ENCODE data around the gene TUBB2B. TPM values are rescaled to one million over a fixed set of nuclear protein-coding genes. Genes with fewer than 3 reads are reported as not detected.
"Not testable (repeated sequence)": the region's sequence is repeated elsewhere in the genome, so short reads cannot be mapped to it uniquely, and the experiment has no call there.

The TUBB2B gene
- total RNA-seq, 1 experiment from 2014 or later, result 3.0 TPM

- Mint-ChIP-seq H3K27me3 (ENCODE audit: unreplicated experiment) (no peaks in the 10 kb centered on the region), H3K9me3 (ENCODE audit: low read depth, unreplicated experiment) (no peaks in the 10 kb centered on the region), H3K27ac (ENCODE audit: unreplicated experiment) (no peak overlapping the region), H3K36me3 (ENCODE audit: insufficient read depth, unreplicated experiment) (no peaks in the 10 kb centered on the region), H3K4me1 (ENCODE audit: low read depth, unreplicated experiment) (no peaks in the 10 kb centered on the region), H3K4me3 (ENCODE audit: low read depth, unreplicated experiment) (no peak overlapping the region)
- intact Hi-C loops (cut with micrococcal nuclease; ENCODE audit: unreplicated experiment), result no loop called here
- BruUV-seq (replicated peaks), result no TSS peak
- no peak for DNase-seq
- TF ChIP-seq CTCF (IDR thresholded peaks at IDR 0.05; ENCODE audit: unreplicated experiment), result no peak
- CTCF ChIA-PET, result interaction anchor here (0.7 kb wide), 1 partner anchor 851 kb away, joined by 4 read pairs; no protein-coding TSS in a partner anchor
These were observed 34.2 kb downstream of the TUBB2B start for GRCh38 chr6:3193102-3193849.

GRCh38 chr6:3190779-3191178, 36.7 kb downstream of the TUBB2B start:
- H3K9me3 Mint-ChIP-seq (ENCODE audit: low read depth, unreplicated experiment), result no peaks in the 10 kb centered on the region
- intact Hi-C loops (cut with micrococcal nuclease; ENCODE audit: unreplicated experiment), result no loop called here
- DNase-seq, result no peak
- H3K4me1 Mint-ChIP-seq (ENCODE audit: low read depth, unreplicated experiment), result no peaks in the 10 kb centered on the region
- TF ChIP-seq CTCF (IDR thresholded peaks at IDR 0.05; ENCODE audit: unreplicated experiment), result no peak
- H3K27ac Mint-ChIP-seq (ENCODE audit: unreplicated experiment), result no peak overlapping the region
- no peaks in the 10 kb centered on the region for H3K36me3 Mint-ChIP-seq (ENCODE audit: insufficient read depth, unreplicated experiment)
- H3K4me3 Mint-ChIP-seq (ENCODE audit: low read depth, unreplicated experiment), result no peak overlapping the region
- CTCF ChIA-PET, result no interaction called here
- H3K27me3 Mint-ChIP-seq (ENCODE audit: unreplicated experiment), result no peaks in the 10 kb centered on the region
- BruUV-seq (replicated peaks), result no TSS peak

- intact Hi-C loops (cut with micrococcal nuclease; ENCODE audit: unreplicated experiment), result no loop called here
- no peaks in the 10 kb centered on the region for H3K9me3 Mint-ChIP-seq (ENCODE audit: low read depth, unreplicated experiment)
- DNase-seq, result no peak
- BruUV-seq (replicated peaks), result no TSS peak
- peaks cover 1% of the 10 kb centered on the region for H3K27me3 Mint-ChIP-seq (ENCODE audit: unreplicated experiment)
- no peak overlapping the region for H3K27ac Mint-ChIP-seq (ENCODE audit: unreplicated experiment)
- no peaks in the 10 kb centered on the region for H3K36me3 Mint-ChIP-seq (ENCODE audit: insufficient read depth, unreplicated experiment)
- no peaks in the 10 kb centered on the region for H3K4me1 Mint-ChIP-seq (ENCODE audit: low read depth, unreplicated experiment)
- CTCF ChIA-PET, result no interaction called here
- H3K4me3 Mint-ChIP-seq (ENCODE audit: low read depth, unreplicated experiment), result no peak overlapping the region
- TF ChIP-seq CTCF (IDR thresholded peaks at IDR 0.05; ENCODE audit: unreplicated experiment), result no peak
These were observed 37.4 kb downstream of the TUBB2B start for GRCh38 chr6:3190056-3190455.

GRCh38 chr6:3189192-3189591, 38.3 kb downstream of the TUBB2B start:
- H3K36me3 Mint-ChIP-seq (ENCODE audit: insufficient read depth, unreplicated experiment); CTCF ChIA-PET; H3K4me3 Mint-ChIP-seq (ENCODE audit: low read depth, unreplicated experiment); H3K9me3 Mint-ChIP-seq (ENCODE audit: low read depth, unreplicated experiment); BruUV-seq (replicated peaks); H3K27me3 Mint-ChIP-seq (ENCODE audit: unreplicated experiment); H3K27ac Mint-ChIP-seq (ENCODE audit: unreplicated experiment); H3K4me1 Mint-ChIP-seq (ENCODE audit: low read depth, unreplicated experiment); DNase-seq; intact Hi-C loops (cut with micrococcal nuclease; ENCODE audit: unreplicated experiment): not testable (repeated sequence)

DNA sequence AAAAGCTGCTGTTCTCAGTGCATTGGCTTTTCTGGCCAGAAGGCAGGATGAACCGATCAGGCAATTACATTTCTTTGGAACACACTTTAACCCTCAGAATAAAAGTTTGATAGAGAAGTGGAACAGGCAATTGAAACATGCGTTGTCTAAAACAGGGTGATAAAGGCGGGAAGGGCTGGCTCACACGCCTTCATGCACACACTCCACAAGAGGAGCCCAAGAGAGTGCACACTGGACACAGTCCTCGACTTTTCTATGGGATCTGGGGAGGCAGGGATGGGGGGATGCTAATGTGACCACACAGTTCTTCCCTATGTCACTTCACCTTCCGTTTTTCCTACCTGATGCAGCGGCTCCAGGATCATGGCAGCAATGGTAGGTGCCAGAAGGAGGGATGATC, 39.2 kb downstream of the TUBB2B start:
- no peak for TF ChIP-seq CTCF (IDR thresholded peaks at IDR 0.05; ENCODE audit: unreplicated experiment)
- intact Hi-C loops (cut with micrococcal nuclease; ENCODE audit: unreplicated experiment), result no loop called here
- CTCF ChIA-PET, result no interaction called here
- H3K9me3 Mint-ChIP-seq (ENCODE audit: low read depth, unreplicated experiment), result no peaks in the 10 kb centered on the region
- DNase-seq, result no peak
- H3K4me3 Mint-ChIP-seq (ENCODE audit: low read depth, unreplicated experiment), result no peak overlapping the region
- H3K27me3 Mint-ChIP-seq (ENCODE audit: unreplicated experiment), result peaks cover 15% of the 10 kb centered on the region
- H3K27ac Mint-ChIP-seq (ENCODE audit: unreplicated experiment), result no peak overlapping the region
- H3K36me3 Mint-ChIP-seq (ENCODE audit: insufficient read depth, unreplicated experiment), result no peaks in the 10 kb centered on the region
- BruUV-seq (replicated peaks), result no TSS peak
- no peaks in the 10 kb centered on the region for H3K4me1 Mint-ChIP-seq (ENCODE audit: low read depth, unreplicated experiment)
